Neural progenitor cell (in vitro differentiated cells): ENCODE data around the gene PPP4R3B. TPM values are rescaled to one million over a fixed set of nuclear protein-coding genes. Genes with fewer than 3 reads are reported as not detected.

ENCODE experiments used
- DNase-seq: peaks from one replicate; pipeline ENCODE4 v3.0.0-alpha.2; 2016; ENCODE audit warnings: low spot score
- H2AFZ ChIP-seq: fragments of 200-600 bp; sonication (generic); replicated peaks from 2 replicates; pipeline ENCODE4 v1.6.1; 2016; ENCODE audit warnings: antibody characterized with exemption
- H3F3A ChIP-seq: fragments of 200-600 bp; sonication (generic); 2 replicates; pipeline ENCODE4 v1.6.1; 2016; ENCODE audit warnings: antibody characterized with exemption, low read depth
- H3K27ac ChIP-seq: fragments of 200-600 bp; sonication (generic); 2 replicates; pipeline ENCODE4 v1.5.1; 2016; ENCODE audit warnings: mild to moderate bottlenecking
- H3K27me3 ChIP-seq: fragments of 200-600 bp; sonication (generic); 2 replicates; pipeline ENCODE4 v1.6.1; 2016; ENCODE audit warnings: mild to moderate bottlenecking, moderate library complexity
- H3K36me3 ChIP-seq: fragments of 200-600 bp; sonication (generic); 2 replicates; pipeline ENCODE4 v1.5.1; 2016
- H3K4me1 ChIP-seq: fragments of 200-600 bp; sonication (generic); 2 replicates; pipeline ENCODE4 v1.6.1; 2016; ENCODE audit warnings: mixed run types
- H3K4me2 ChIP-seq: fragments of 200-600 bp; sonication (generic); 2 replicates; pipeline ENCODE4 v1.6.1; 2016
- H3K4me3 ChIP-seq: fragments of 200-600 bp; sonication (generic); 2 replicates; pipeline ENCODE4 v1.5.1; 2016
- H3K79me2 ChIP-seq: fragments of 200-600 bp; sonication (generic); 2 replicates; pipeline ENCODE4 v1.6.1; 2016; ENCODE audit warnings: low read depth
- H3K9ac ChIP-seq: fragments of 200-600 bp; sonication (generic); 2 replicates; pipeline ENCODE4 v1.6.1; 2016
- H3K9me3 ChIP-seq: fragments of 200-600 bp; sonication (generic); 2 replicates; pipeline ENCODE4 v1.5.1; 2016; ENCODE audit warnings: low read depth
- H4K20me1 ChIP-seq: fragments of 200-600 bp; sonication (generic); 2 replicates; pipeline ENCODE4 v1.6.1; 2016; ENCODE audit warnings: low read depth
- H3K27ac Mint-ChIP-seq: 3 replicates; pipeline ENCODE4 v1.8.0; 2021; ENCODE audit warnings: mixed read lengths
- H3K27me3 Mint-ChIP-seq: 2 replicates; pipeline ENCODE4 v1.8.0; 2022; ENCODE audit warnings: low read depth, mild to moderate bottlenecking, inconsistent platforms, moderate library complexity, mixed read lengths; ENCODE audit not compliant: insufficient read depth
- H3K36me3 Mint-ChIP-seq: 3 replicates; pipeline ENCODE4 v1.8.0; 2021; ENCODE audit warnings: mixed read lengths
- H3K4me1 Mint-ChIP-seq: 3 replicates; pipeline ENCODE4 v1.8.0; 2021; ENCODE audit warnings: mixed read lengths
- H3K4me3 Mint-ChIP-seq: 3 replicates; pipeline ENCODE4 v1.8.0; 2021; ENCODE audit warnings: mild to moderate bottlenecking, moderate library complexity, mixed read lengths
- H3K9me3 Mint-ChIP-seq: 3 replicates; pipeline ENCODE4 v1.8.0; 2020; ENCODE audit warnings: mixed read lengths
- CTCF ChIP-seq: fragments of 200-600 bp; sonication (generic); IDR thresholded peaks from 2 replicates; pipeline ENCODE4 v1.5.1; 2017; ENCODE audit warnings: antibody characterized with exemption, mild to moderate bottlenecking
- EZH2 ChIP-seq: fragments of 200-600 bp; sonication (generic); IDR thresholded peaks from 2 replicates; pipeline ENCODE4 v1.6.1; 2017; ENCODE audit warnings: antibody characterized with exemption, mild to moderate bottlenecking, moderate library complexity
- EZH2phosphoT487 ChIP-seq: fragments of 200-600 bp; sonication (generic); IDR thresholded peaks from 2 replicates; pipeline ENCODE4 v1.6.1; 2017; ENCODE audit warnings: antibody characterized with exemption
- total RNA-seq: library from RNA; depleted of rRNA; stranded (reverse); fragments of >200 nt; gene quantifications from 2 replicates; pipeline ENCODE4 v1.2.3, GENCODE V29; 2015; ENCODE audit warnings: low replicate concordance

Gene PPP4R3B
- total RNA-seq, 1 donor from 2014 or later, result 71.2 TPM

- Histone ChIP-seq H3K9ac (no peak overlapping the region), H3K27ac (no peak overlapping the region), H3K9me3 (no peaks in the 10 kb centered on the region), H2AFZ (no peak overlapping the region), H3K4me3 (no peak overlapping the region), H3F3A (no peaks in the 10 kb centered on the region), H3K27me3 (no peaks in the 10 kb centered on the region), H4K20me1 (no peaks in the 10 kb centered on the region), H3K79me2 (no peaks in the 10 kb centered on the region), H3K36me3 (peaks cover 28% of the 10 kb centered on the region), H3K4me2 (no peak overlapping the region), H3K4me1 (no peaks in the 10 kb centered on the region)
- no peak for DNase-seq
- H3K4me3 Mint-ChIP-seq, result no peak overlapping the region
- no peaks in the 10 kb centered on the region for H3K4me1 Mint-ChIP-seq
- H3K27ac Mint-ChIP-seq, result no peak overlapping the region
- TF ChIP-seq CTCF, result no peak
- no peak for TF ChIP-seq EZH2phosphoT487
- TF ChIP-seq EZH2, result no peak
- H3K36me3 Mint-ChIP-seq, result peaks cover 28% of the 10 kb centered on the region
- H3K27me3 Mint-ChIP-seq, result no peaks in the 10 kb centered on the region
- H3K9me3 Mint-ChIP-seq, result peaks cover 2% of the 10 kb centered on the region
These were observed 50.1 kb downstream of the PPP4R3B start for GRCh38 chr2:55567298-55567697.

- TF ChIP-seq EZH2 (no peak), EZH2phosphoT487 (no peak)
- Histone ChIP-seq H3K9me3 (no peaks in the 10 kb centered on the region), H3K27ac (no peak overlapping the region), H3K27me3 (no peaks in the 10 kb centered on the region), H3K9ac (no peak overlapping the region), H2AFZ (no peak overlapping the region), H4K20me1 (no peaks in the 10 kb centered on the region), H3K79me2 (no peaks in the 10 kb centered on the region), H3F3A (no peaks in the 10 kb centered on the region), H3K4me2 (no peak overlapping the region), H3K4me3 (no peak overlapping the region), H3K4me1 (no peaks in the 10 kb centered on the region), H3K36me3 (peaks cover 23% of the 10 kb centered on the region)
- Mint-ChIP-seq H3K27ac (no peak overlapping the region), H3K36me3 (peaks cover 42% of the 10 kb centered on the region), H3K27me3 (no peaks in the 10 kb centered on the region), H3K4me3 (no peak overlapping the region), H3K4me1 (no peaks in the 10 kb centered on the region), H3K9me3 (peaks cover 11% of the 10 kb centered on the region)
- DNase-seq, result no peak
These were observed 51.8 kb downstream of the PPP4R3B start for GRCh38 chr2:55565613-55566012.

- H3K9ac ChIP-seq, result no peak overlapping the region
- no peaks in the 10 kb centered on the region for H3K27me3 ChIP-seq
- H3K36me3 Mint-ChIP-seq, result peaks cover 49% of the 10 kb centered on the region
- H4K20me1 ChIP-seq, result no peaks in the 10 kb centered on the region
- no peak overlapping the region for H3K4me2 ChIP-seq
- H3K9me3 ChIP-seq, result no peaks in the 10 kb centered on the region
- H3K79me2 ChIP-seq, result no peaks in the 10 kb centered on the region
- no peak overlapping the region for H3K27ac ChIP-seq
- no peak overlapping the region for H2AFZ ChIP-seq
- no peaks in the 10 kb centered on the region for H3K4me1 ChIP-seq
- H3K4me3 Mint-ChIP-seq, result no peak overlapping the region
- H3K4me1 Mint-ChIP-seq, result no peaks in the 10 kb centered on the region
- no peak overlapping the region for H3K4me3 ChIP-seq
- TF ChIP-seq EZH2phosphoT487 (no peak), EZH2 (no peak), CTCF (no peak)
- H3K9me3 Mint-ChIP-seq, result peaks cover 15% of the 10 kb centered on the region
- H3K36me3 ChIP-seq, result peaks cover 23% of the 10 kb centered on the region
- no peak for DNase-seq
- no peak overlapping the region for H3K27ac Mint-ChIP-seq
- H3K27me3 Mint-ChIP-seq, result no peaks in the 10 kb centered on the region
- H3F3A ChIP-seq, result no peaks in the 10 kb centered on the region
These were observed 56.6 kb downstream of the PPP4R3B start for GRCh38 chr2:55560855-55561254.

GRCh38 chr2:55556809-55557208, 60.6 kb downstream of the PPP4R3B start:
- no peak overlapping the region for H3K27ac ChIP-seq
- TF ChIP-seq CTCF (no peak), EZH2phosphoT487 (no peak), EZH2 (no peak)
- H3K4me1 ChIP-seq, result no peaks in the 10 kb centered on the region
- Mint-ChIP-seq H3K4me1 (no peaks in the 10 kb centered on the region), H3K36me3 (peaks cover 37% of the 10 kb centered on the region), H3K4me3 (no peak overlapping the region), H3K27ac (no peak overlapping the region), H3K27me3 (no peaks in the 10 kb centered on the region), H3K9me3 (peaks cover 12% of the 10 kb centered on the region)
- no peak overlapping the region for H3K4me2 ChIP-seq
- no peak overlapping the region for H3K9ac ChIP-seq
- DNase-seq, result no peak
- H4K20me1 ChIP-seq, result peaks cover 4% of the 10 kb centered on the region
- H3F3A ChIP-seq, result no peaks in the 10 kb centered on the region
- H3K4me3 ChIP-seq, result no peak overlapping the region
- no peaks in the 10 kb centered on the region for H3K79me2 ChIP-seq
- H3K36me3 ChIP-seq, result peaks cover 5% of the 10 kb centered on the region
- H3K27me3 ChIP-seq, result no peaks in the 10 kb centered on the region
- H2AFZ ChIP-seq, result no peak overlapping the region
- no peaks in the 10 kb centered on the region for H3K9me3 ChIP-seq
